Measurements from ENCODE around the gene IL27RA. TPM values are rescaled to one million over a fixed set of nuclear protein-coding genes. Genes with fewer than 3 reads are reported as not detected.
"Not testable (repeated sequence)": the region's sequence is repeated elsewhere in the genome, so short reads cannot be mapped to it uniquely, and the experiment has no call there.

IL27RA gene
- total RNA-seq, 1 donor from 2014 or later = not detected

DNA sequence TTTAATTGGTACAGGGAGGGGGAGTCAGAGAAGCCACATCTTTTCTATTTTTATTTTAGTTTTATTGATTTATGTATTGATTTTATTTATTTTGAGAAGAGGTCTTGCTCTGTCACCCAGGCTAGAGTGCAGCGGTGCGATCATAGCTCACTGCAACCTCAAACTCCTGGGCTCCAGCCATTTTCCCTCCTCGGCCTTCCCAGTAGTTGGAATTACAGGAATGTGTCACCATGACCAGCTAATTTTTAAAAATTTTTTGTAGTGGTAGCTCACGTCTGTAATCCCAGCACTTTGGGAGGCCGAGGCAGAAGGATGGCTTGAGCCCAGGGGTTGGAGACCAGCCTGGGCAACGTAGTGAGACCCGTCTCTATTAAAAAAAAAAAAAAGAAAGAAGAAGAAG is 4.1 kb downstream of the IL27RA start:
- Mint-ChIP-seq H3K36me3 (ENCODE audit: unreplicated experiment) (no peaks in the 10 kb centered on the region), H3K9me3 (ENCODE audit: unreplicated experiment) (peaks cover 2% of the 10 kb centered on the region), H3K27ac (ENCODE audit: unreplicated experiment) (no peak overlapping the region), H3K4me1 (ENCODE audit: low read depth, unreplicated experiment) (no peaks in the 10 kb centered on the region), H3K27me3 (ENCODE audit: unreplicated experiment) (peaks cover 10% of the 10 kb centered on the region), H3K4me3 (ENCODE audit: unreplicated experiment) (no peak overlapping the region)
- no peak for TF ChIP-seq CTCF (IDR thresholded peaks at IDR 0.05; ENCODE audit: partially characterized antibody, unreplicated experiment)
- DNase-seq = no peak

DNA sequence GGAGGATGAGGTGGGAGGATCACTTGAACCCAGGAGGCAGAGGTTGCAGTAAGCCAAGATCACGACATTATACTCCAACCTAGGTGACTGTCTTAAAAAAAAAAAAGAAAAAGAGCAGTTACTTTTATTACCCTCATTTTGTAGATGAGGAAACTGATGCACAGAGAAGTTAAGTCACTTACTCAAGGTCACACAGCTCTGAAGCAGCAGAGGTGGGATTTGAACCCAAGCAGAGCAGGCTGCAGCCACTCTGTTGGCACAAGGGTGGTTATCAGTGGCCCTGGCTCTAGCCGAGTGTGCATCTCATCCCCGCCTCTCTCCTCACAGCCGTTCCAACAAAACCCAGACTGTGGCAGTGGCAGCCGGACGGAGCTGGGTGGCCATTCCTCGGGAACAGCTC is 7.6 kb downstream of the IL27RA start:
- Mint-ChIP-seq H3K4me3 (ENCODE audit: unreplicated experiment) (no peak overlapping the region), H3K27ac (ENCODE audit: unreplicated experiment) (no peak overlapping the region), H3K27me3 (ENCODE audit: unreplicated experiment) (peaks cover 6% of the 10 kb centered on the region), H3K36me3 (ENCODE audit: unreplicated experiment) (no peaks in the 10 kb centered on the region), H3K9me3 (ENCODE audit: unreplicated experiment) (no peaks in the 10 kb centered on the region), H3K4me1 (ENCODE audit: low read depth, unreplicated experiment) (no peaks in the 10 kb centered on the region)
- no peak for DNase-seq
- no peak for TF ChIP-seq CTCF (IDR thresholded peaks at IDR 0.05; ENCODE audit: partially characterized antibody, unreplicated experiment)

GRCh38 chr19:14042659-14043608 is 11.4 kb downstream of the IL27RA start:
- not testable (repeated sequence) for H3K4me3 Mint-ChIP-seq (ENCODE audit: unreplicated experiment); H3K9me3 Mint-ChIP-seq (ENCODE audit: unreplicated experiment); H3K27ac Mint-ChIP-seq (ENCODE audit: unreplicated experiment); H3K27me3 Mint-ChIP-seq (ENCODE audit: unreplicated experiment); H3K36me3 Mint-ChIP-seq (ENCODE audit: unreplicated experiment); H3K4me1 Mint-ChIP-seq (ENCODE audit: low read depth, unreplicated experiment)
- peak; percentile 61 for TF ChIP-seq CTCF (IDR thresholded peaks at IDR 0.05; ENCODE audit: partially characterized antibody, unreplicated experiment)
- peak; percentile 46 for DNase-seq

DNA sequence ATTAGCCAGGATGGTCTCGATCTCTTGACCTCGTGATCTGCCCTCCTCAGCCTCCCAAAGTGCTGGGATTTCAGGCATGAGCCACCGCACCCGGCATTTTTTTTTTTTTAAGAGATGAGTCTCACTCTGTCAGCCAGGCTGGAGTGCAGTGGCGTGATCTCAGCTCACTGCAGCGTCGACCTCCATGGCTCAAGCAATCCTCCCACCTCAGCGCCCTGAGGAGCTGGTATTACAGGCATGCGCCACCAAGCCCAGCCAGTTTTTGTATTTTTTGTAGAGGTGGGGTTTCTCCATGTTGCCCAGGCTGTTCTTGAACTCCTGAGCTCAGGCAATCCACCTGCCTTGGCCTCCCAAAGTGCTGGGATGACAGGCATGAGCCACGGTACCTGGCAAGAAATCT is 16.3 kb downstream of the IL27RA start:
- H3K36me3 Mint-ChIP-seq (ENCODE audit: unreplicated experiment) = not testable (repeated sequence)

GRCh38 chr19:14048443-14049153 is 17.0 kb downstream of the IL27RA start:
- Mint-ChIP-seq H3K4me1 (ENCODE audit: low read depth, unreplicated experiment) (no peaks in the 10 kb centered on the region), H3K9me3 (ENCODE audit: unreplicated experiment) (peaks cover 2% of the 10 kb centered on the region), H3K4me3 (ENCODE audit: unreplicated experiment) (no peak overlapping the region), H3K27me3 (ENCODE audit: unreplicated experiment) (no peaks in the 10 kb centered on the region), H3K27ac (ENCODE audit: unreplicated experiment) (no peak overlapping the region), H3K36me3 (ENCODE audit: unreplicated experiment) (no peaks in the 10 kb centered on the region)
- peak; percentile 78 for DNase-seq
- peak; percentile 82 for TF ChIP-seq CTCF (IDR thresholded peaks at IDR 0.05; ENCODE audit: partially characterized antibody, unreplicated experiment)

More for the DNA sequence above, 16.3 kb downstream of the IL27RA start:
- not testable (repeated sequence) for H3K4me3 Mint-ChIP-seq (ENCODE audit: unreplicated experiment); H3K9me3 Mint-ChIP-seq (ENCODE audit: unreplicated experiment); H3K27ac Mint-ChIP-seq (ENCODE audit: unreplicated experiment); H3K27me3 Mint-ChIP-seq (ENCODE audit: unreplicated experiment); H3K4me1 Mint-ChIP-seq (ENCODE audit: low read depth, unreplicated experiment); DNase-seq
